Left forelimb (tissue), 1 donor: ENCODE data around the gene DDR1.
"Not testable (repeated sequence)": the region's sequence is repeated elsewhere in the genome, so short reads cannot be mapped to it uniquely, and the experiment has no call there.

Experiments used
- DNase-seq: peaks from one replicate; pipeline ENCODE4 v3.0.0-alpha.2; 2018; ENCODE audit warnings: low spot score

DDR1 gene

DNA sequence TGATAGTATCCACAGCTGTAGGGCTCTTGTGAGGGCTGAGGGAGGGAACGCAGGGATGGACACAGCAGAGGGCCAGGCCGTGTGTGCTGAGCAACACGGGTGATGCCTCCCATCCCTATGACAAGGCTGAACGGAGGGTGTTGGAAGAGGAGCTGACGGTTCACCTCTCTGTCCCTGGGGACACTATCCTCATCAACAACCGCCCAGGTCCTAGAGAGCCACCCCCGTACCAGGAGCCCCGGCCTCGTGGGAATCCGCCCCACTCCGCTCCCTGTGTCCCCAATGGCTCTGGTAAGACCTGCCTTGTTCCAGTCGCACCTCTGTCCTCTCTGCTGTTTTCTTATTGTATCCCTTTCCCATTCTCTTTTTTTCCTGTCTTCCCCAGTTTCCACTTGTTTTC is 10.1 kb downstream of the DDR1 start:
- DNase-seq = no peak

DNA sequence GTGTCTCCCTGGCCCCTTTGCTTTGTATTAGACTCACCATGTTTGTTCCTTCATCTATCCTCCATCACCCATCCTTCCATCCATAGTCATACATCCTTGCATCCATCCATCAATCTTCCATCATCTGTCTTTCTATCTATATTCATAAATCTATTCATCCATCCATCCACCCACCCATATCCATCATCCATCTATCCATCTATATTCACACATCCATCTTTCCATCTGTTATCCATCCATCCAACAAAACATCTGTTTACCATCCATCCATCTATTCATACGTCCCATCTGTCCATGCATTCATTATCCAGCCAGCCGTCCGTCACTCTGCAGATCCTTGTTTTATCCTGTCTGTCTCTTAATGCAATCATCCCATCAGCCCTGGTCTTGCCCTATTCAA is 10.6 kb downstream of the DDR1 start:
- DNase-seq = no peak

DNA sequence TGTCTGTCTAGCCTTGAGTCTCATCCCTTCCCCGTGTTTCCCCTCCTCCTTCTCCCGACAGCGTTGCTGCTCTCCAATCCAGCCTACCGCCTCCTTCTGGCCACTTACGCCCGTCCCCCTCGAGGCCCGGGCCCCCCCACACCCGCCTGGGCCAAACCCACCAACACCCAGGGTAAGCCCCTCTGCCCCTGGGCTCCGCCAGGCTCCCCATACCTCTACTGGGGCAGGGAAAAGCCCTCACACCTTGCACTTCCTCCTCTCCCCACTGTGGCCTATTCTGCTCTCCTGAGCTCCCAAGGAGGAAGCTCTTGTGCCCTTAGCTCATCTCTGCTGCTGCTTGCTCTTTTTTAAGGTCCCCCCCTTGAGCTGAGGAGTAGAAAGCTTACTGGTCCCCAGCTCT is 11.0 kb downstream of the DDR1 start:
- DNase-seq = no peak

DNA sequence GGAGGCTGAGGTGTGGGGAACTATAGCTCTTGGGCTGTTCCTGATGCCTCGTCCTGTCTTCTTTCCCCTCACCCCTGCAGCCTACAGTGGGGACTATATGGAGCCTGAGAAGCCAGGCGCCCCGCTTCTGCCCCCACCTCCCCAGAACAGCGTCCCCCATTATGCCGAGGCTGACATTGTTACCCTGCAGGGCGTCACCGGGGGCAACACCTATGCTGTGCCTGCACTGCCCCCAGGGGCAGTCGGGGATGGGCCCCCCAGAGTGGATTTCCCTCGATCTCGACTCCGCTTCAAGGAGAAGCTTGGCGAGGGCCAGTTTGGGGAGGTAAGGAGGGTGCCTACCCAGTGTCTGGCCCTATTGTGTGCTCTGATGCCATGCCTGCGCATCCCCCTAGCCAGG is 12.2 kb downstream of the DDR1 start:
- DNase-seq = no peak

DNA sequence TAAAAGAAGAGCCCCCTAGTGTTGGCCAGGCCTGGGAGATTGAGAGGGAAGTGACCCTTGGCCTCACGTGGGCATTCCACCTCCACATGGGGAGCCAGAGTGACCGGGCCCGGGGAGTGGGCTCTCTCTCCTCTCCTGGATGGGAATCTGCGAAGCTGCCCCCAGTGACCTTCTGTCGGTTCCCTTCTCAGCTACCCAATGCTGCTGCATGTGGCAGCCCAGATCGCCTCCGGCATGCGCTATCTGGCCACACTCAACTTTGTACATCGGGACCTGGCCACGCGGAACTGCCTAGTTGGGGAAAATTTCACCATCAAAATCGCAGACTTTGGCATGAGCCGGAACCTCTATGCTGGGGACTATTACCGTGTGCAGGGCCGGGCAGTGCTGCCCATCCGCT is 13.6 kb downstream of the DDR1 start:
- DNase-seq = no peak

DNA sequence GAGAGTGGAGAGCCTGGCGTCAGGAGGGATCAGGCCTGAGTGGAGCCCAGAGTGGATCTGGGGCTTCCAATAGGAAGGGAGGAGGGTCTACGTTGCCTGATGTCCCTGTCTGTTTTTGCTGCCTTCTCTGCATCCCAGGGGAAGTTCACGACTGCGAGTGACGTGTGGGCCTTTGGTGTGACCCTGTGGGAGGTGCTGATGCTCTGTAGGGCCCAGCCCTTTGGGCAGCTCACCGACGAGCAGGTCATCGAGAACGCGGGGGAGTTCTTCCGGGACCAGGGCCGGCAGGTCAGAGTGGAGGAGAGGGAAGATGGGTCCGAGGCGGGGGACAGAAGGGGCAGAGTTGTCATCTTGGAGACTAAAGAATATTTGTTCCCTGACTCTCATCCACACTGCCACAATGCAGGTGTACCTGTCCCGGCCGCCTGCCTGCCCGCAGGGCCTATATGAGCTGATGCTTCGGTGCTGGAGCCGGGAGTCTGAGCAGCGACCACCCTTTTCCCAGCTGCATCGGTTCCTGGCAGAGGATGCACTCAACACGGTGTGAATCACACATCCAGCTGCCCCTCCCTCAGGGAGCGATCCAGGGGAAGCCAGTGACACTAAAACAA is 14.5 kb downstream of the DDR1 start:
- no peak for DNase-seq

DNA sequence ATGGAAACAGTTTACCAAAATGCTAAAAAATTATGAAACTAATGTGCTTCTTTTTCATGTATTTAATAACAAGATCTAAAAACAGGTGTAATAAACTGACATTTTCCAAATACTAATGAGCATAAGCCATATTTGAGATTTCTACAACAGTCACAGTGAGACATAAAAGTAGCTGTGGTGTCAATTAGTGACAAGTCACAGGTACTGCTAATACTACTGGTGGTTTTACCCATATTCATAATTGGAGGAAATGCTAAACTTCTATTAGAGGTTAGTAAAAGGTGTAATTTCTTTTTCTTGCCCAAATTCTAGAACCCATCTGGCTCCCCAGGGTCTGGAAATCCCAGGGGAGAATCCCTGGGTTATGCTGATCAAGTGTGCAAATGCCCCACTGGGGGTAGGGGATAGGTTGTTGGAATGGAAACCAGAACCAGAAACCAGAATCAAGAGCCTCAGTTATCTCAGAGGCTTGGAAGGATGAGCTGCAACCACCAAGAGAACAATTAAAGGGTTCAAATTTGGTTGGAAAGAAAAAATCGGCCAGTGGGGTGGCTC is 16.6 kb downstream of the DDR1 start:
- DNase-seq = no peak

DNA sequence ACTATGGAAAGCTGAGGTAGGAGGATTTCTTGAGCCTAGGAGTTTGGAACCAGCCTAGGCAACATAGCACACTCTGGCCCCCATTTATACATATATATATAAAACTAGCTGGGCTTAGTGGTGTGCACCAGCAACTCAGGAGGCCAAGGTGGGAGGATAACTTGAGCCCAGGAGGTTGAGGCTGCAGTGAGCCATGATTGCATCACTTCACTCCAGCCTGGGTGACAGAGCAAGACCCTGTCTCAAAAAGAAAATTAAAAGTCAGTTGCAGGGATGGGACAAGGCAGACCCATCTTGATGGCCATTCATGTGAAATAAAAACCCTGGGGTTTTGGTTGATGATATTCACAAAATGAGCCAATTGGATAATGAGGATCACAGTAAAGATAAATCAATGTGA is 17.1 kb downstream of the DDR1 start:
- no peak for DNase-seq

DNA sequence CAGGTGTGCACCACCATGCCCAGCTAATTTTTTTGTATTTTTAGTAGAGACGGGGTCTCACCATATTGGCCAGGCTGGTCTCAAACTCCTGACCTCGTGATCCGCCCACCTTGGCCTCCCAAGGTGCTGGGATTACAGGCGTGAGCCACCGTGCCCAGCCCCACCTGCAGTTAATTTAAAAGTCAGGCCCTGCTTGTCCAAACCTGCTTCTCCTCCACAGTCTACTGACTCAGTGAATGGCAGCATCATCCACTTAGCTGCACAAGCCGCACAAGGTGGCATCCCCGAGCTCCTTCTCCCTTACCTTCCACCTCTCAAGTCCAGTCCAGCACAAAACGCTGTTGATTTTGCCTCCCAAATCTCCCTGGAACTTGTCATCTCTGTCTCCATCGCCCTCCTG is 17.9 kb downstream of the DDR1 start:
- DNase-seq = not testable (repeated sequence)

DNA sequence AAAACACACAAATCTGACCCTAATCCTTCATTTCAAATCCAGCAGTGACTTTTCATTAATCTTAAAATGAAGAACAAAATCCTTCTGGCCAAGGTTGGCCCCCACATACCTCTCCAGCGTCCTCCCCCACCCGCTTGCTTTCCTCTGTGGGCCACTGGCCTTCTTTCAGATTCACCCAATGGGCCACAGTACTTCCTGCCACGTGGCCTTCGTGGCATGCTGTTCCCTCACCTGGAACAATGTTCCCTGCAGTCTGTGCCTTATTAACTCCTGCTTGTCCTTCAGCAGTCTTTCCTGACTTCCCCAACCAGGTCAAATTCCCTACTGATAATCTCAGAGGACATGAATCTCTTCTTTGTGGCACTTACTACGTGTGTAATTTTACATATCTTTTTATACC is 18.4 kb downstream of the DDR1 start:
- DNase-seq = no peak

DNA sequence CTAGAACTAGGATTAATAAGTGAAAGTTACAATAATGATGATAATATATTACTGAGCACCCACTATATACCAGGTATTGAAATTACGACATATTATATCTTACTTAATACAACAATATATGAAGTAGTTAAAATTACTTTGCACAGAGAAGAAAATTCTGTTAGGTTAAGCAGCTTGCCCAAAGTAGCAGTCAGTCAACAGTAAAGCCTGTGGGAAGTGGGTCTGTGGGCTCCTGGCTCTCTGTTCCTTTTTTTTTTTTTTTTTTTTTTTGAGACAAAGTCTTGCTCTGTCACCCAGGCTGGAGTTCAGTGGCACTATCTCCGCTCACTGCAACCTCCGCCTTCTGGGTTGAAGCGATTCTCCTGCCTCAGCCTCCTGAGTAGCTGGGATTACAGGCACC is 18.9 kb downstream of the DDR1 start:
- no peak for DNase-seq

DNA sequence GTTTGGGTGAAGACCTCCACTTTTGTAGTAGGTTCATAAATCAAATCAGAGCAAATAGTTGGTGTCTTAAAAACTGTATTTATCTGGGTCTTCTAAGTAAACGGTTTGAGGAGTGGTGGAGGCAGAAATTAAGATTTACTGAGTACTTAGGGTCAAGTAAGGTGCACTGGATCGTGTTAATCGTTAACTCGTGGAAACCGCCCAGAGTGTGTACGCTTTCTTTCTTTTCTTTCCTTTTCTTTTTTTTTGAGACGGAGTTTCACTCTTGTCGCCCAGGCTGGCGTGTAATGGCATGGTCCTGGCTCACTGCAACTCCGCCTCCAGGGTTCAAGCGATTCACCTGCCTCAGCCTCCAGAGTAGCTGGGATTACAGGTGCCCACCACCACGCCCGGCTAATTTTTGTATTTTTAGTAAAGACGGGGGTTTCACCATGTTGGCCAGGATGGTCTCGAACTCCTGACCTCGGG is 23.0 kb downstream of the DDR1 start:
- not testable (repeated sequence) for DNase-seq

DNA sequence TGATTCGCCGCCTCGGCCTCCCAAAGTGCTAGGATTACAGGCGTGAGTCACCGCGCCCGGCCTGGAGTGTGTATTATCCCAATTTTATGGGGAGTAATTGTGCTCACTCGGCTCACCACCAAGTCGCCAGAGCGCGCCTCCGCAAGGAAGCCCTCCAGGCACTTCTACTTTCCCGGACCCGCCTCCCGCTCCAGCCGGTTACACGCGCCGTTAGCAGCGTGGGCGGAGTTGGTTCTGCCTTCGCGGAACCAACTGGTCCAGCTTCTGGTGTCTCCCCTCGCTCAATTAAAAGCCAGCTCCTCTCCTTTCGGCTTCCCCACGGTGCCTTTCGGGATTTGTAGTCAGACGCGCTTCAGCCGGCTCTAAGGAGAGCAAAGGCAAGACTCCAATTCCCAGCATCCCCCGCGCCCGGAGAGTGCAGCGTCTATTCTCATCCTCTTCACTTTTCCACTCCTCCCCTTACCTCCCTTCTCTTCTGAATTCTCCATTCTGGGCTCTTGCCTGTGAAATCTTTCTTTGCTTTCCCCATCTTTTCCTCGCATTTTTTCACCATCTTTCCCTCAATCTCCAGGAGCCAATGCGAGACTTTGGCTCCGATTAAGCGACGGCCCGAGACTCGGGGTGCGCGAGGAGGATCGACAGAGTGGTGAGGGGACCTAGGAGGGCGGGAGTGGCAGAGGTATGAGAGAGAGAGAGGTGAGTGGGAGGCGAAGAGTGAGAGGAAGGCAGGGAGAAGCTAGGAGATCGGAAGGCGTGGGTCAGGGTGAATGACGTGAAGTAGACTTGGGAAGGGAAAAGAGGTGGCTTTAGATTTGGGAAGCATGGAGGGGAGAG is 23.7 kb downstream of the DDR1 start, which contains the start of gene GTF2H4:
TSS of gene GTF2H4 (plus strand) at position 450 of the 834 bp plus-strand sequence.
- DNase-seq = peak; percentile 95

DNA sequence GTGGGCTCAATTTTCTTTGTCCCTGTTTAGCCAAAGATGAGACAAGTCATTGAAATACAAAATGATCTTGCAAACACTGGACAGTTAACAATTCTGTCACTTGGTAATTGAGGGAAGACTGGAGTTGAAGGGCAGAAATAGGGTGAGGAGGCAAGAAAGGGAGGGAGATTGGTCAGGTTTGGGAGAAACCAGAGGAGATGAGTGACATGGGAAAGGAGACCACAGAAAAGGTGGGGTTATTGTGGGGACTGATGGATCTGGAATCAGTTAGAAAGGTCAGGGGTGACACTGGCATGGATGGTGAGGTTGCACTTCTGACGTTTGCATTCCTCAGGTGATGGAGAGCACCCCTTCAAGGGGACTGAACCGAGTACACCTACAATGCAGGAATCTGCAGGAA is 24.4 kb downstream of the DDR1 start:
- no peak for DNase-seq

DNA sequence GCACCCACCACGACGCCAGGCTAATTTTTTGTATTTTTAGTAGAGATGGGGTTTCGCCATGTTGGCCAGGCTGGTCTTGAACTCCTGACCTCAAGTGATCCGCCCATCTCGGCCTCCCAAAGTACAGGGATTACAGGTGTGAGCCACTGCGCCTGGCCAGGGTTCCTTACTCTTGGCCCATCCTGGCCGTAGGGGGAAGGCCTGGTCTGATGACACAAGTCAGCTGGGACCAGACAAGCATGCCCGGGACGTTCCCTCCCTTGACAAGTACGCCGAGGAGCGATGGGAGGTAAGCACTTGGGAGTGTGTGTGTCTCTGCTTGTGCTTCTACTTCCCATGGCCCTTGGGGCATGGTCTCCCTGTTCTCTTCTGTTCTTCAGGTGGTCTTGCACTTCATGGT is 26.2 kb downstream of the DDR1 start:
- not testable (repeated sequence) for DNase-seq

DNA sequence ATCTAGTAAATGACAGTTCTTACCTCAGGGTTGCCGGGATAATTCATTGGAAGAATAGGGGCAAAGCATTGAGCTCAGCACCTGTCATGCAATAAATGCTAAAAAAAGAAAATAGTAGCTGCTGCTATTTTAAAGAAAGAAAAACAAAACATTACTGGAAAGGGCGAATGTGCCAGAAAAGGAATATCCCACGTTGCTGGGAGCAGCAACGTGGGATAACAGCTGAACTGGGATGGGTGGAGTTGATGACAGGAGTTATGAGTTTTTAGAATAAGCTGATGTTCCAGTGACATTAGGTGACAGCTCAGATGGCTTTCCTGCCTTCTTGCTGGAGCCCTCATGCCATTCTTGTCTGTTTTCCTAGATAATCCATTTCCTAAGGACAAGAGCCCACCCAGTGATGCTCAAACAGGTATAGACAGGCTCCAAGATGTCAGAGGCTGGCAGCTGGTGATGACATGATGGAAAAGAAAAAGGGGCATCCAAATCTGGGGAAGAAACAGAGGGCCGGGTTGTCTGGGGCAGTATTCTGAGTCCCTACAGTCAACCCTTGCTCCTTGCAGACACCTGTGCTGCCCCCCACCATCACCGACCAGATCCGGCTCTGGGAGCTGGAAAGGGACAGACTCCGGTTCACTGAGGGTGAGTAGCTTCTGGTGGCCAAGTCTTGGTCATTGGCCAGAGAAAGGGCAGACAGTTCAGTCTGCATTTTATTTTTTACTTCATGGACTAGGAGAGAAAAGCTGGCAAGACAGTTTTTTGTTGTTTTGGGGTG is 28.6 kb downstream of the DDR1 start:
- DNase-seq = no peak

DNA sequence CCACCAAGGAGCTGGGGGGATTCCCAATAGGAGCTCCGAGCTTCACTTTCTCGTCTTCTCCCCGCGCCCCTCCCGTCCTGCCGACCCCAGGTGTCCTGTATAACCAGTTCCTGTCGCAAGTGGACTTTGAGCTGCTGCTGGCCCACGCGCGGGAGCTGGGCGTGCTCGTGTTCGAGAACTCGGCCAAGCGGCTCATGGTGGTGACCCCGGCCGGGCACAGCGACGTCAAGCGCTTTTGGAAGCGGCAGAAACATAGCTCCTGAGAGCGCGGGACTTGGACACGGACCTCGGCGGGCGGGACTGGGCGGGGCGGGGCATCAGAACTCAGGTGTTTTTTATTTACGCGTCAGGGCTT is 29.4 kb downstream of the DDR1 start:
- no peak for DNase-seq

DNA sequence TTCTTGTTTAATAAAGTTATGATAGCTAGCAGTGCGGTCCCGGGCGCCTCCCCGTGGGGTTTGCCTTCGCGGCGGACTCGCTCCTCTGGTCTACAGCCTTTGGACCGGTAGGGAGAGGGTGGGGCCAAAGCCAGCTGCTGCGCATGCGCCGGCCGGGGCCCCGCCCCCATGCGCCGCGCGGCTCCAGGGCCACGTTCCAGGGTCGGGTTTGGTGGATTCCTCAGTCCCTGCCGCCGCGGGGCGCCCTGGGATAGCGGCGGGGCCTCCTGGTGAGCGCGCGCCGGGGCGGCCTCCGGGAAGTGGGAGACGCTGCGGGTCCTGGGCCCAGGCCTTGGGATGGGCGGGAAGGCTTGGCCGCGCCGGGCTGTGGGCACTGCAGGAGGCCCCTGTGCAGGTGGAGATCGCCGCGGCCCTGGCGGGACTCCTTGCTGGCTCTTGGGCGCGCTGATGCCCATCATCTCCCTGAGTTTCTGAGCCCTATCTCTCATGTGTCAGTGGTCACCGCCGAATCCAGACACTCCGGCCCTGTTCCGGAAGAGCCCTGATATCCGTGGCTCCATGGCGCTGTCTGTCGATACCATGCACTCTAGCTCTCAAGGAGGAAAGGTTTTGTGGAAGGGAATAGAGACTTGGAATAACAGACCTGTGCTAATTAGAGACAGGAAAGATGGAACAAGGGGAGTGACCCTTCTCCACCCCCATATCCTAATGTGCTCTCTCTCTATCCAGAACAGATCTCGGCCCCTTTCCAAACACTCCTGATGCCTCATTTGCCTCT is 29.9 kb downstream of the DDR1 start, which contains the start of gene VARS2:
TSS of gene VARS2 (plus strand) at position 163 of the 778 bp plus-strand sequence. CDS start at position 762, 599 bp downstream.
- DNase-seq = peak; percentile 97

DNA sequence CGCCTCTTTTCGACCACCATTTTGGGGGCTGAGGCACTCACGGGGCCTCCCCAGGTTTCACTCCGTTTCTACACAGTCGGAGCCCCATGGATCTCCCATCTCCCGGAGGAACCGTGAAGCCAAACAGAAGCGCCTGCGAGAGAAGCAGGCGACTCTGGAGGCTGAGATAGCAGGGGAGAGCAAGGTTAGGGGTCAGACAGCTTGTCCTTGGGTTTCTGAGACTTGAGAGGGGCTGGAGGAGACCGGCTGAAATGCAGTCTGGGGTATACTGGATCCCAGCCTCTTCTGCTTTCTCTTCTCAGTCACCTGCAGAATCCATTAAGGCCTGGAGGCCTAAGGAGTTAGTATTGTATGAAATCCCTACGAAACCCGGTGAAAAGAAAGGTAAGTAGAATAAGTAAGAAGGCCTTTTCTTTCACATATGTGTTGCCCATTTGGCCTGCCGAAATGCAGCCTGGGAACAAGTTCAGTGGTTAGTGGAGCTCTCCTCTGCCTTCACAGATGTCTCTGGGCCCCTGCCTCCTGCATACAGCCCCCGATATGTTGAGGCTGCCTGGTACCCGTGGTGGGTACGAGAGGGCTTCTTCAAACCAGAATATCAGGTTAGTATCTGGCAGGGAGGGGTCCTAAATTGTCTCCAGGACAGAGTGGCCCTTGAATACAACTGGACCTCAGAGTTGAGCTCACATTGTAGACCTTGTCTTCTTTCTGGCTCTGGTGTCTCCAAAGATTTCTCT is 30.7 kb downstream of the DDR1 start:
- no peak for DNase-seq

DNA sequence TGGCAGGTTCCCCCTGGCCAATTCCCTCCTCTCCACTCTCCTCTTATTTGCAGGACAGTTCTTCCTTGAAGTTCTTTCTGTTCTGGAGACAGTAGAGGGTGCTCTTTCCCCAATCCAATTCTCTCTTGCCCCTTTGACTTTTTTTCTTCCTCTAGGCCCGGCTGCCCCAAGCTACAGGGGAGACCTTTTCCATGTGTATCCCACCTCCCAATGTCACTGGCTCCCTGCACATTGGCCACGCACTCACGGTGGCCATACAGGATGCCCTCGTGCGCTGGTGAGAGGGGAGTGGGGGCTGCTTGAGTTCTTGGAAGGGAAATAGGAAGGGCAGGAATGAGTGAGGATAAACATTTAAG is 31.2 kb downstream of the DDR1 start:
- no peak for DNase-seq

DNA sequence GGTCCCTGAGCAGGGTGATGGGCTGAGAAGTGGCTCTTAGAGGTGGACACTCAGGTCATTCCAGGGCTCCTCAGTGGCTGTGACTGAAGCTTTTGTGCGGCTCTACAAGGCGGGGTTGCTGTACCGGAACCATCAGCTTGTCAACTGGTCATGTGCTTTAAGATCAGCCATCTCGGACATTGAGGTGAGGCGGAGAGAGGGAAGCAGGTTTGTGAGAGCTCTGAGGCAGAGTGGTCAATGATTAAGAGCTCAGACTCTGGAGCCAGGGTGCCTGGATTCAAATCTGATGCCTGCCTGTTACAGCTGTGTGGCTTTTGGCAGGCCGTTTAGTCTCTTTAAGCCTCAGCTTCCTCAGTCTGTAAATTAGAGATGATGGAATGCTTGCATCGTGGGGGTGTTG is 32.7 kb downstream of the DDR1 start:
- DNase-seq = no peak
